NCI-H187 treated with DMSO at 0.1 percent for 48 hours (cell line): Measurements from ENCODE around the gene SNX33.
"Not testable (repeated sequence)": the region's sequence is repeated elsewhere in the genome, so short reads cannot be mapped to it uniquely, and the experiment has no call there.

Experiments used
- DNase-seq: peaks from one replicate; lab custom pipeline; 2025; lab: John Stamatoyannopoulos, UW

The SNX33 gene, protein sequence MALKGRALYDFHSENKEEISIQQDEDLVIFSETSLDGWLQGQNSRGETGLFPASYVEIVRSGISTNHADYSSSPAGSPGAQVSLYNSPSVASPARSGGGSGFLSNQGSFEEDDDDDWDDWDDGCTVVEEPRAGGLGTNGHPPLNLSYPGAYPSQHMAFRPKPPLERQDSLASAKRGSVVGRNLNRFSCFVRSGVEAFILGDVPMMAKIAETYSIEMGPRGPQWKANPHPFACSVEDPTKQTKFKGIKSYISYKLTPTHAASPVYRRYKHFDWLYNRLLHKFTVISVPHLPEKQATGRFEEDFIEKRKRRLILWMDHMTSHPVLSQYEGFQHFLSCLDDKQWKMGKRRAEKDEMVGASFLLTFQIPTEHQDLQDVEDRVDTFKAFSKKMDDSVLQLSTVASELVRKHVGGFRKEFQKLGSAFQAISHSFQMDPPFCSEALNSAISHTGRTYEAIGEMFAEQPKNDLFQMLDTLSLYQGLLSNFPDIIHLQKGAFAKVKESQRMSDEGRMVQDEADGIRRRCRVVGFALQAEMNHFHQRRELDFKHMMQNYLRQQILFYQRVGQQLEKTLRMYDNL

DNA sequence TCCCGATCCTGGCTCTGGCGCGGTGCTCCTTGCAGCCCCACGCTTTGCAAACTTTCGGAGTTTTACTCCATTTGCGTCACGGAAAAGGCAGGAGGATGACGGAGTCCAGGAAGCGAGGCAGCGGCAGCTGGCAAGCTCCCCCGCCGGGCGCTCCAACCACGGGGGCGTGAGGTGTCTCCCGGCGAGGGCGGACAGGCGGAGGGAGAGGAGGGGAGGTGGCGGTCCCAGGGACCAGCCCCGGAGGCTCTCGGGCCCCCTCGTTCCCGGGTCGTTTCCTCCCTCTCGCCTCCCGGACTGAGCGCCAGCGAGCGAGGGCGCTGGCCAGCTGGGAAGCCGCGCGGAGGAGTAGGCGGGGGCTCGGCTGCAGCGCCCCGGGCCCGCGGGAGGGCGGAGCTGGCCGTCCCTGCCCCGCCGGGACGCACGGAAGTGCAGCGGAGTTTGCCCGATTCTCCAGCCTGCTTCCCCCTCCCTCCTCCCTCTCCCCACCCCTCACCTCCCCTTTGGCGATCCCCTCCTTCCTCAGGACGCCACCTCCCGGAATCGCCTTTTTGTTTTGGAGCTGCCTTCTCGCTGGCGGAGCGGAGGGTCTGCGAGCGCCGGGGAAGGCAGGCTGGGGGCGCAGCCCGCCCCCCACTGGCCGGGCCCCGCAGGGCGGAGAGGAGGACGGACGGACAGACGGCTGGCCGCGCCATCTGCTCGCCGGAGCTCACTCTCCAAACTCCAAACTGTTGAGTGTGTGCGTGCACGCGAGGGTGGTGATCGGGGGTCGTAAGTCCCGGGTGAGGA, at the start of gene SNX33:
SNX33 (plus strand) TSS at position 543 of the 786 bp plus-strand sequence. CDS start 1,191 bp downstream, outside the sequence.
- no peak for DNase-seq

DNA sequence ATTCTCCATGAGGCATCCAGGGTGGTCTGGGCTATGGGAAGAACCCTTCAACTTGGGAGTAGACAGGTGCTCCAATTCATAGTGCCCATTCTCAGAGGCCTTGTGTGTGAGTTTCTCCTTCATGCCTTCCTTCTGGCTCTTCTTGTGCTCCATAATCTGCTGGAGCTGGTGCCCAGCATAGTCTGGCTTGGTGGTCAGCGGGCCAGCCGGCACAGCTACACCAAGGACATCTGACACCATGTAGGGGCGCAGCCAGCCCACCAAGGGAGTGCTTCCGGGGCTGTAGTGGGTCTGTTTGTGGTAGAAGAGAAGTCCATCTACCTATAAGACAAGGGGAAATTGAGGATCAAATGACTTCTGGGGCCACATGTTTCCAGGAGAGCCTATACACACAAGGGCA, 49.4 kb upstream of the SNX33 start:
- DNase-seq, result no peak

DNA sequence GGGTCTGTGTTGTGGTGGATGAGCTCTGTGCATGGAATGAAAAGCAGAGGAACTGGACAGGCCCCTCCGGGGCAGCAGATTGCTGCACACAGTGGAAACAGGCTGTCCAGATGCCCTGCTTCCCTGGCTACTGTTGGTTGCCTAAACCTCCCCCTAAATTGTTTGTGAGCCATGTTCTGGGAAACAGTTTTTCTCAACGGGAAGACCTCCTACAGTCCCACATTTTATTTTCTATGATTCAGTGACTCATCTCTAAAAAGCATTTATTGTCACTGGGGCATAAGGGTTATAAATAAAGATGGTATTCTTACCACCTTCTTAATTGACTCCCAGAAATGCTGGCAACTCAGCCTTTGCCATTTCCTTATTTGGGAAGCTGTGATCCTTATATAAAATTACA, 48.3 kb upstream of the SNX33 start:
- DNase-seq, result no peak

DNA sequence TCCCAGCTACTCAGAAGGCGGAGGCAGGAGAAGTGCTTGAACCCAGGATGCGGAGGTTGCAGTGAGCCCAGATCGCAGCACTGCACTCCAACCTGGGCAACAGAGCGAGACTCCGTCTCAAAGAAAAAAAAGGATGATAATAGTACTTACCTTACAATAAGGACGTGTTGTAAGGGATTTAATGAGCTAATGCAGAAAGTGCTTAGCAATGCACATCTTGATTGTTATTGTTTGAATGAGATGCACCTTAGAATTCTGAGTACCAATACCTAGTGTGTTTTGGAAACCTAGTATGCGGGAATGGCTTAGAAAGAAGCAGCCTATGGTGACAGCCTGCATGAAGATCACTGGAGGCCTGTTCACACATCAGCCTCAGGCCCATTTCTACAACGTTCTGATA, 41.7 kb upstream of the SNX33 start:
- no peak for DNase-seq

DNA sequence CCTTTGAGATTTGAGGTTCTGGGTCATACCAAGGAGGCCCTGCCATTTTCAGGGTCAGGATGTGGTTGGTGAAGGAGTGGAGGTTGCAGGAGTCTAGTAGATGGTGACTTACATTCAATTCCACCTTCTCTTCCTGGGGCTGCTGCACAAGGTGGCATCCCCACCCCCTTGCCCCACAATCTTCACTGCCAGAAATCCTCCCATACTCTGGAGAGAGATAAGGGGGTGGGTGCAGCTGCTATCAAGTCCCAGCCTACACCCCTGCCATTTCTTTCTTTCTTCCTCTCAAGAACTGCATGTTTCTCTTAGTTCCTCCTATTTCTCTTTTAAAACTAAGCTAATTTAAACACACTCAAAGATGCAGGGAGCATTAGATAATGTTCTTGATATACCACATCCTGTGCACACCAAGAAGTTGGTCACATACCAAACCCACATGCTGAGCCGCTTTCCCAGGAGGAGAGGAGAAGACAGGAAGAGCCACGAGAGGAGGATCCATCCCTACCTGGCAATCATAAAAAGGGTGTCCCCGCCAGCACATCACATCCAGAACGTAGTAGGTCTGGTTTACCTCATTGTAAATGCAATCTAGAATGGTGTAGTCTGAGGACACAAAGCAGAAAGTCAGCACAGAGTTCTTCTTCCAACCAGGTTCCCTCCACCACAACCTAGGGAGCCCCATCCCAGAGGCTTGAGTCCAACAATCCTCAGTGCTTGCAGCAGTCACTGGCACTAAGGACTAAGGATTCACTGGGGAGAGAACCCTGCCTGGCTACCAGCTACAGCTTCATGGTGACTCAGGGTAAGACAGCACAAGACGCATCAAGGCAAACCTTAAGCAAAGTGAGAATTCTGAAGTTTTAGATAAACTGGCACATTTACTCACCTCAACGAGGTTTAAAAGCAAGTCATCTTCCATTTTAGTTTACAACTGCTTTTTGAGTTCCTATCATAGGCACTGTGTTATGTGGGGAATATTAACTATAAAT, 40.7 kb upstream of the SNX33 start:
- DNase-seq, result no peak

DNA sequence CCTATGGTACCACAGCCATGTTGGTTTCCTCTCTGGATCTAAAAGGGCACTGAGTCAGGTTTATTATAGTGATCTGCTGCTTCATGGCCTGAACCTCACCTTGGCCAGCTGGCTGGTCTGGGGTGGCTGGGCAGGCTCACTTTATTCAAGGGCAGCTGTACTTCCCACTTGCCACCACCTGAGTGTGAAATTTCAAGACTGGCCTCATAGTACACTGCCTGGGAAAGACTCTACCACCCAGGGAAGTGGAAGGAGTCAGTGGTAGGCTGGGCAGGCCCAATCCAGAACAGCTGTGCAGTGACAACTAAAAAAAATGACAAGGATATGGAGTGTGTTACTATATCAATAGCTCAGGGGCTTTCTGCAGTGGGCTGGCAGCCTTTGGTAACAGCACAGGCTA, 30.9 kb upstream of the SNX33 start:
- no peak for DNase-seq

DNA sequence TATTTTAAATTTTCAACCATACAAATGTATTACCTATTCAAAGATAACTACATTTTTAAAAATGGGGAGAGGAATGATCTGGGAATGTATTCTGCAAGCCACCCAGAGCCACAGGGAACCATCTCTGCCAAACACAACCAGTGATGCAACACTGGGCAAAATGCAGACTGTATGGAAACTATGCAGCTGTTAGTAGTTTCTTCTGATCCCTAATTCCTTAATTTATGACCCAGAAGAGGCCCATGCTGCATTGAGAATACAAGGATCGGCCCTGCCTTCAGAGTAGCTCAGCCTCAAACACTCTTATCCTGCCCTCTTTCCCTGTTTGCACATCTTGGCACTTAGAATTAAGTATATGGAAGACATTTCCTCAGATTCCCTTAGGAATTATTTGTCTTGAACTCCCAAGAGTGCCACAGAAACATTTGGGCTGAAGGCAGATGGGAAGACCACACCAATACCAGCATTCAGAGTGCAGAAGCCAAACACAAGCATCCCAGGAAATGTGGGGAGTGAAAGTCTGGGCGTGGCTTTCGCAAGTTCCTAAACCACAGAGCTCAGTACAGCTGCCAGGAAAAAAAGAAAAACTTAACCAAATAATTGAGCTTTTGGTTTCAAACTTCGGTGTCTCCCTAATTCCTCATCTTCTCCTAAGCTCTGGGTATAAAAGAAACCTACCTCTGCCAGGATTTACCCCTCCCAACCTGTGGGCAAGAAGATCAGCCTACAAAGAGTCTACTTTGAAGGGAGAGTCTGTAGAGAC, 27.5 kb upstream of the SNX33 start:
- DNase-seq, result no peak

DNA sequence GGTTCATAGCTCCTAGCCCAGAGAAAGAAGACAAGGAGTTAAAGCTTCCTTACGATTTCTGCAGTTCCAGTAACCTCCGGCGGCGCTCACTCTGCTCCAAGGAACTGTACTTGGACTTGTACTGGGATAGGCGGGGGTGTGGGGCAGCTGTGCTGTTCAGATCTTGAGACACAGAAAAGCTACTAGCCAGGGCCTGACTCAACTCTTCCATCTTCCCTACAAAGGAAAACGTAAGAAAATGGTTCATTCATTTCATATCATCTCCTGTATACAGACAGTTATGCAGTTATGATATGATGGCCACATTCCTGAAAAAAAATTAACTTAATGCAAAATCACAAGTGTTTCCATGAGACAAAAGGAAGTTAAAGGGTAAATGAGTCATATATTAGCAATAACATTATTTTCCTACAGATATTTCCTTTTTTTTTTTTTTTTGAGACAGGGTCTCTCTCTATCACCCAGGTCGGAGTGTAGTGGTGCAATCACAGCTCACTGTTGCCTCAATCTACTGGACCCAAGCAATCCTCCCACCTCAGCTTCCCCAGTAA, 26.8 kb upstream of the SNX33 start:
- DNase-seq, result no peak

DNA sequence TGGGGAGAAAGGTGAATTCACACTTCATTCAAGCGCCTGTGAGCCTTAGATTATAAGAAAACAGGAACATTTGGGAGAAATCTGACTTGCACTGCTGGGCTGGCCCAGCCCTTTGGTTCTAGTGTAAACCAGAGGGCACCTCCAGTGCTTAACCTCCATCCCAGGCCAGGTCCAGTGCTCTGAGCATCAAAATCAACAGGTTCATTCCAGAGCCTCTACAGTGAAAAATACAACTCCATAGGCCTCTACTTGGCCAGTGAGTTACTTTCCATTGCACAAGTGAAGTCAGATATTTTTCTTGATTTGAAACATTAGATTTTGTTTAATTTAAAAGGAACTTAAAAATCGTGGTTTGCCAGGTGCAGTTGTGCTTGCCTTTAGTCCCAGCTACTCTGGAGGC, 25.2 kb upstream of the SNX33 start:
- no peak for DNase-seq

DNA sequence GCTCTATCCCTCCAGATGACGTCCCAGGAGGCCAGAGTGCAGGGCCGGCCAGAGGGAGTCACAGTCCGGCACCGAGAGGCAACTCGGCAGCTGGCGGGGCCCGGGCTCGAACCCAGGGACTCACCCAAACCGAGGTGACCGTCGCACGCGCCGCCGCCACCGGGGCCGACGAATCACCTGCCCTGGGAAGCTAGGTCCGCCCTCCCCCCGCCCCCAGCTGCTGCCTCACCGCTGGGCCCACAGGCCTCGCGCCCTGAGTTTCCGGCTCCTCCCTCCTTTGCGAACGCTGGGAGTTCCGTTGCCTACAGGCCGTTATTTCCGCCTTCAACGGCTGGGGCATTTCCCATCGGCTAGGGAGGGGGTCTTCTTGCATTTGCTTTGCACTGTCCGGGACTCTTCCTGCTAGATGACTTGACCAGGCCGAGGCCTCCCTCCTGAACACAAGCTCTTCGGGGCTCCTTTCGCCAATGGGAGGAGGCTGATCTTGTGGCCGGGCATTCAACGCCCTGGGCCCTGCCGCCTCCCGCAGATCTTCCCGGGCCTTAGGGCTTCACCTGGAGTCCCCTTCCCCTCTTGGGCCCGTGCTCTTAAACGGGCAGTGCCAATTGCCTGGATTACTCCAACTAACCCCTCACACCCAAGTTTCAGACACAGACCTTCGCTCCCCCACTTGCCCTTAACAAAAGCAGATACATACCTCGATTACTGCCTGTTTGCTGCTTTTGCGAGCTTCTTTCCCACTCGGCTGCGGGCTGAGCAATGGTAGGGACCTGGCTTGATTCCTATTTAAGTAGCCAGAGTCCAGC, 22.0 kb upstream of the SNX33 start, which contains the start of gene SNUPN:
SNUPN (minus strand) TSS at position 184 of the 806 bp plus-strand sequence. CDS start 4,674 bp downstream, outside the sequence.
- peak; percentile 39 for DNase-seq

DNA sequence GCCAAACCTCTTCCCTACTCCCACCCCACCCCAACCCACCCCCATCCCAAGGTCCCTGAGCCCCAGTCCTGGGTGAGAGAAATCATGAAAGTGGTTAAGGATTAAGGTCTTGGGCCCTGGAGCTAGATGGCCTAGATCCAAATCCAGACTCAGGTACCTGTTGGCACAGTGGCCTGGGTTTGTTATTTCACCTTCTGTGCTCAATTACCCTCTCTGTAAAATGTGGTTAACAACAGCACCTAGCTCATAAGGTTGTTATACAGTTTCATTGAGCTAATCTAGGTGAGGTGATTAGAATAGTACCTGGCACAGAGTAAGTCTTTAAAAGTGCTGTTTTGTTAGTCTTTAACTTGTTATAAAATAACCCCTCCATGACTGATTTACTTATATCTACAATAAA, 15.8 kb upstream of the SNX33 start:
- no peak for DNase-seq

DNA sequence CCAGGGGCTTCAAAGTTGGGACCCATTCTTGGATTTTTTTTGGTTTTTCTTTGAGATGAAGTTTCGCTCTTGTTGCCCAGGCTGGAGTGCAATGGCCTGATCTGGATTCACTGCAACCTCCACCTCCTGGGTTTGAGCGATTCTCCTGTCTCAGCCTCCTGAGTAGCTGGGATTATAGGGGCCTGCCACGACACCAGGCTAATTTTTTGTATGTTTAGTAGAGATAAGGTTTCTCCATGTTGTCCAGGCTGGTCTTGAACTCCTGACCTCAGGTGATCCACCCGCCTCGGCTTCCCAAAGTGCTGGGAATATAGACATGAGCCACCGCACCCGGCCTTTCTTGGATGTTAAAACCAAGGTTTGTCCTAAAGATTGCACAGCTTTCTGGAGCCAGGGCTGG, 13.8 kb upstream of the SNX33 start:
- not testable (repeated sequence) for DNase-seq

DNA sequence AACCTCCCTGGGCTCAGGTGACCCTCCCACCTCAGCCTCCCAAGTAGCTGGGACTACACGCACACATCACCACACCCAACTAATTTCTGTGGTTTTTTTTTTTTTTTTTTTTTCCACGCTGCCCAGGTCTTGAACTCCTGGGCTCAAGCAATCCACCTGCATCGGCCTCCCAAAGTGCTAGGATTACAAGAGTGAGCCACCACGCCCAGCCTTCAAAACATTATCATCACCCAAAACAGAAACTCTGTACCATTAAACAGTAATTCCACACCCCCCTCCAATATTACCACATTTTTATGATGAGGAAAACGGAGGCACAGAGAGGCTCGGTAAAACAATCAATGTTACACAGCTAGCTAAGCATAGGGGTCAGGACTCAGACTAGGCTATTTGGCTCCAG, 11.7 kb upstream of the SNX33 start:
- DNase-seq, result no peak

DNA sequence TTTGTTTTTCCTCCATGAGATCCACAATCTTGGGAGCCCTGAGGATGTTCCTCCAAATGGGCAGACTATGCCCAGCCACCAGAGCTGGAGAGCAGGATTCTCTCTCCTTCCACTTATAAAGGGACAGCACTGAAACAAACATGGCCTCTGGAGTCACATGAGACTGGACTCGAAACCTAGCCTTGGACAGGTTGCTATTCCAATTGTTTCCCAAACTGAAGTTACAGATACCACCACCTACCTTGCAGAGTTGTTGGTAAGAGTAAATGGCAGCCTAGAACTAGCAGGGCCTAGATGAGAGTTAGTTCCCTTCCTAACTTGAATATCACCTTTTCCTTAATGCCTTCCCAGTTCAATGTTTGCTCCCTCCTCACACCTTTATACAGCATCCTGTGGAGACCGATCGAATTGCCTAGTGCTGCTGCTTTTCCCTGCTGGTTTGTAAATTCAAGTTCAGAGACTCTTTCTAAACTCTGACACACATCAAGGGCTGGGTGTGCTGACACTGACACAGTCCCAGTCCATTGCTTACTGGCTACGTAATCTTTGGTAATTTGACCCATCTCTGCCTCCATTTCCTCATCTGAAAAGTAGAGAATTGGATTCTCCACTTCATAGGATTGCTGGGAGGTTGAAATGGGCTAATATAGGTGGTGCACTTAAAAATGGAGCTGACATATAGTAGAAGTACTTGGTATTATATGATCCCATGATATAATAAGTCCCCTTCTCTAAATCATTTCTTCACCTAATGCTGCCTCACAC, 10.3 kb upstream of the SNX33 start:
- no peak for DNase-seq

DNA sequence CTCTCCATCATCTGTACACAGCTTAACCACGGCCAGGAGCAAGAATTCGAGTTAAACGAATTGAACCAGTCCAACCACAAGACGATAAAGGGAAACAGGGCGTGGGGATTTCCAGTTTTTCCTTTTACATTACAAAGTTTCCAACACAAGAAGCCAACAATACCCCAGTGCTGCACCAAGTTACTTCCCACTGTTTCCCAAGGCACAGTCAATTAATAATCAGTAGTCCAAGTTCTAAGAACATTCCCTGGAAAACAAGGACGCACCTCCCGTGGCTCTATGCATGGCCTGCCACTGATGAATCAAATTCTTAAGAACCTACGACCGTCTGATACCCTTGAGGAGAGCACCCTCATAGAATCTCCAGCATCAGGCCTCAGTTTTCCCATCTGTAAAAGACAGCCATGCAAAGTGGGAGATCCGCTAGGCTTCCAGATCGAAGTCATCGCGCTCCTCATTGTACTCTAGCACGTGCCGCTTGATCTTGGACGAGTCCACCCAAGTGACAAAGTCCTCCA, 8.5 kb upstream of the SNX33 start:
- no peak for DNase-seq

DNA sequence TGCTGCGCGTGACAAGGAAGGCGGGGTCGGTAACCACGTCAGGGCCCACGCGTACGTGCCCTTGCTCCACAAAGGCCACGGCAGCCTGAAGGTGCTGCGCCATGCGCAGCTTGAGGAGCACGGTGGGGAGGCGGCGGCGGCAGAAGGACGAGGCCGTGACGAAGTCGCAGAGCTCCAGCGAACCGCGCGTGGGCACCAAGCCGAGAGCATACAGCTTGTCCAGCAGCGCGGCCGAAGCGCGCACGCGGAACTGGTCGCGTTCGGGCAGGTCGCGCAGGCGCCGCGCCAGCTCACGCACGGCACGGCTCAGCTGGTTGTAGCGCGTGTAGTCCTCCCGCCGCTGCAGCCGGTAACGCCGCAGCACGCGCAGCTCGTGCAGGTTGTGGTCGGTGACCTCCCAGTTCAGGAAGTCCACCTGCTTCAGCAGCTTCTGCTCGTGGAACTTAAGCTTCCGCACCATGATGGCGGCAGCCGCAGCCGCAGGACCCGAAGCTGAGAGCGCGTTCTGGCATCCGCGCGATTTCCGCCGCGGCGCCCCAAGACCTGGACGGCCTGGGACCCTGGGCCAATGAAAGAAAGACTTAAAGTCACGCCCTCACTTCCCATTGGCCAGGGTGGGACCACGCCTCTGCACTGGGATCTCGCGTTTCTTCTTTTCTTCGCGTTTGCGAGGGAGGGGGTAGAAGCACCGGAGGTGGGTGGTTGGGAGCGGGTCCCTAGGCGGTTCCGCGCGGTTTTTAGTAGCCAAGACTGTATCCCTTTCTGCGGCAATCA, 7.8 kb upstream of the SNX33 start, which contains the start of gene IMP3:
IMP3 (minus strand) TSS at position 516 of the 774 bp plus-strand sequence; CDS start at position 460, 56 bp downstream.
- DNase-seq, result peak; percentile 82

DNA sequence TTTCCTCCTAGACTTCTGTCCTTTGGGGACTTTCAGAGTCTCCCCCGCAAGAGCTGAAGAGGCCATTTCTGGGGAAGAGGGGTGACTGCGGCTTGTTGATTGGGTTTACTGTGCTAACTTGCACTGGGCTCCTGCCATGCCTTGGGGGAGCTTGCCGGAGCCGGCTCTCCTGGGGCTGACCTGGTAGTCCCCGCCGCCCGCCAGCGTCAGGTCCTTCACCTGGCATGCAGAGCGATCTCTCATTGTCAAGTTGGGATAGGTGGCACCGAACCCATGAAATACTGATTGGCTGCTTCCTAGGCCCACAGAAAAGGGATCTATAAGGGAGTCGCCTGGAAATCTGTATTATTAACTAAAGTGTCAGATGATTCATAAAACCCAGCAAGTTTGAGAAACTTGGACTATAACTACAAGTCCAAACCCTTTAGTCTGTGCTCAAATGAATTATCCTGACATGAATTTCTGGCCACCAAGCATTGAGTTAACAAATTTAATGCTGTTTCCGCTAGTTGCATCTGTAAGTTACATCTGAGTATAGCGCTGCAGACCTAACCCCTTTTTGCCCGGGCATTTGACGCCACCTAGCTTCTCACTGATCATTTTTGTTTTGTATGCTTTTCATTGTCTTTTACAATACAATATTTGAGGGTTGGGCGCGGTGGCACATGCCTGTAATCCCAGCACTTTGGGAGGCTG, 7.1 kb upstream of the SNX33 start:
- DNase-seq, result no peak
